HCT116 (cell line): Measurements from ENCODE around the gene CCDC57. TPM values are rescaled to one million over a fixed set of nuclear protein-coding genes. Genes with fewer than 3 reads are reported as not detected.
A peak's percentile ranks its signal among the peaks of the same experiment; 100 is the strongest.

Experiments used
- ATAC-seq: fragments of 200-7000 bp; cut with Tn5 transposase; 2 replicates; pipeline ENCODE4 v1.9.1; 2020; ENCODE audit warnings: mild to moderate bottlenecking, moderate library complexity
- BruUV-seq: library from RNA; stranded (reverse); fragments of 400-500 nt; replicated peaks from 2 replicates; lab custom pipeline; 2021; lab: Mats Ljungman, UMichigan
- CTCF ChIA-PET: fragments of 300-600 bp; sonication (Branson Sonifier 250); formaldehyde crosslinking; loops from one replicate; lab custom pipeline; 2021; ENCODE audit warnings: antibody characterized with exemption; lab: Charles Lee
- POLR2A ChIA-PET: fragments of 300-600, 350-600 bp; sonication (Branson Sonifier 250); formaldehyde crosslinking; loops from one replicate; lab custom pipeline; 2021; ENCODE audit warnings: antibody characterized with exemption; lab: Charles Lee
- RAD21 ChIA-PET, 2 experiments: fragments of 300-600 bp; sonication (Branson Sonifier 250); formaldehyde crosslinking; loops; one replicate each; lab custom pipeline; 2023; ENCODE audit warnings: low total read pairs in 2 of 2; ENCODE audit not compliant: uncharacterized antibody in 2 of 2, unreplicated experiment in 2 of 2, low non-redundant PET in 1 of 2; lab: Charles Lee
- DNase-seq: peaks from one replicate; pipeline ENCODE4 v3.0.0-alpha.2; 2010; ENCODE audit warnings: low read depth, low spot score
- H2AFZ ChIP-seq: fragments of 200-600 bp; shearing (Covaris generic), sonication (generic); 2 replicates; pipeline ENCODE4 v1.6.1; 2017; ENCODE audit warnings: low read depth, mixed run types, mixed read lengths, antibody characterized with exemption, low read length; ENCODE audit not compliant: poor library complexity, severe bottlenecking
- H3K27ac ChIP-seq: 2 replicates; pipeline ENCODE4 v1.5.1; 2012; ENCODE audit warnings: low read depth, low read length
- H3K27me3 ChIP-seq: fragments of 200-600 bp; sonication (generic); 2 replicates; pipeline ENCODE4 v1.6.1; 2016; ENCODE audit warnings: mixed run types, low read length, mixed read lengths; ENCODE audit not compliant: insufficient read depth
- H3K36me3 ChIP-seq, 2 experiments: fragments of 200-500 bp in 1 of 2; fragments of 200-600 bp in 1 of 2; sonication (Bioruptor generic) in 1 of 2; sonication (generic) in 1 of 2; 2 replicates each; pipeline versions ENCODE4 v1.5.1 to v1.6.1; 2014 to 2016; ENCODE audit warnings: low read length in 2 of 2, inconsistent platforms in 1 of 2, mixed read lengths in 1 of 2, mixed run types in 1 of 2; ENCODE audit not compliant: insufficient read depth in 2 of 2, control insufficient read depth in 1 of 2
- H3K4me1 ChIP-seq, 2 experiments: fragments of 200-600 bp in 1 of 2; sonication (generic) in 1 of 2; 2 replicates each; pipeline versions ENCODE4 v1.5.1 to v1.6.1; 2012 to 2017; ENCODE audit warnings: low read length in 2 of 2, inconsistent platforms in 1 of 2, mild to moderate bottlenecking in 1 of 2, mixed read lengths in 1 of 2, mixed run types in 1 of 2, moderate library complexity in 1 of 2; ENCODE audit not compliant: insufficient read depth in 2 of 2, control insufficient read depth in 1 of 2
- H3K4me2 ChIP-seq: fragments of 200-600 bp; sonication (generic); 2 replicates; pipeline ENCODE4 v1.6.1; 2017; ENCODE audit warnings: mixed run types, low read length, mixed read lengths
- H3K4me3 ChIP-seq, 2 experiments: fragments of 200-600 bp in 1 of 2; sonication (generic) in 1 of 2; replicated peaks in 1 of 2; 2 replicates each; pipeline ENCODE4 v1.5.1; 2011 to 2016; ENCODE audit warnings: low read length in 2 of 2, control low read depth in 1 of 2, low read depth in 1 of 2, mild to moderate bottlenecking in 1 of 2, mixed read lengths in 1 of 2, mixed run types in 1 of 2
- H3K79me2 ChIP-seq: fragments of 200-600 bp; sonication (generic); 2 replicates; pipeline ENCODE4 v1.6.1; 2017; ENCODE audit warnings: mild to moderate bottlenecking, mixed run types, low read length, moderate library complexity, mixed read lengths; ENCODE audit not compliant: insufficient read depth
- H3K9ac ChIP-seq: fragments of 200-600 bp; sonication (generic); 2 replicates; pipeline ENCODE4 v1.6.1; 2016; ENCODE audit warnings: low read length, mixed read lengths
- H3K9me2 ChIP-seq: fragments of 200-600 bp; sonication (generic), shearing (Covaris generic); 2 replicates; pipeline ENCODE4 v1.6.1; 2017; ENCODE audit warnings: mixed run types, mild to moderate bottlenecking, moderate library complexity; ENCODE audit not compliant: insufficient read depth
- H3K9me3 ChIP-seq, 2 experiments: fragments of 200-500 bp in 1 of 2; fragments of 200-600 bp in 1 of 2; sonication (Bioruptor generic) in 1 of 2; sonication (generic) in 1 of 2; 2 replicates each; pipeline ENCODE4 v1.6.1; 2014 to 2017; ENCODE audit warnings: low read length in 2 of 2, mixed read lengths in 2 of 2, inconsistent platforms in 1 of 2, low read depth in 1 of 2, mild to moderate bottlenecking in 1 of 2, mixed run types in 1 of 2, moderate library complexity in 1 of 2; ENCODE audit not compliant: control insufficient read depth in 1 of 2, insufficient read depth in 1 of 2
- H4K20me1 ChIP-seq: fragments of 200-600 bp; sonication (generic), shearing (Covaris generic); 2 replicates; pipeline ENCODE4 v1.6.1; 2017; ENCODE audit warnings: mixed run types, mild to moderate bottlenecking, moderate library complexity; ENCODE audit not compliant: insufficient read depth
- ATF3 ChIP-seq: IDR thresholded peaks from 2 replicates; pipeline ENCODE4 v1.6.1; 2012
- CEBPB ChIP-seq: IDR thresholded peaks from 2 replicates; pipeline ENCODE4 v1.6.1; 2012; ENCODE audit warnings: low read depth
- EGR1 ChIP-seq: IDR thresholded peaks from 2 replicates; pipeline ENCODE4 v1.6.1; 2012; ENCODE audit warnings: low read depth
- ELF1 ChIP-seq: IDR thresholded peaks from 2 replicates; pipeline ENCODE4 v1.6.1; 2012; ENCODE audit warnings: low read depth, borderline replicate concordance
- EZH2phosphoT487 ChIP-seq: fragments of 200-600 bp; IDR thresholded peaks from 2 replicates; pipeline ENCODE4 v1.6.1; 2018; ENCODE audit warnings: antibody characterized with exemption, borderline replicate concordance
- JUND ChIP-seq: IDR thresholded peaks from 2 replicates; pipeline ENCODE4 v1.6.1; 2012
- POLR2A ChIP-seq: IDR thresholded peaks from 2 replicates; pipeline ENCODE4 v1.7.0; 2011; ENCODE audit warnings: borderline replicate concordance; ENCODE audit not compliant: insufficient read depth, insufficient read length; ENCODE audit errors: extremely low read depth
- POLR2AphosphoS5 ChIP-seq: IDR thresholded peaks from 2 replicates; pipeline ENCODE4 v1.6.1; 2011; ENCODE audit warnings: mild to moderate bottlenecking, low read depth, low read length, moderate library complexity
- RAD21 ChIP-seq: IDR thresholded peaks from 2 replicates; pipeline ENCODE4 v1.6.1; 2012; ENCODE audit warnings: low read depth, mild to moderate bottlenecking
- SIN3A ChIP-seq: IDR thresholded peaks from 2 replicates; pipeline ENCODE4 v1.6.1; 2012; ENCODE audit warnings: low read depth
- SRF ChIP-seq: IDR thresholded peaks from 2 replicates; pipeline ENCODE4 v1.6.1; 2012; ENCODE audit warnings: low read depth
- TCF7L2 ChIP-seq: IDR thresholded peaks from 2 replicates; pipeline ENCODE4 v1.7.0; 2011; ENCODE audit warnings: borderline replicate concordance, inconsistent platforms; ENCODE audit not compliant: insufficient read depth, insufficient read length; ENCODE audit errors: extremely low read depth
- YY1 ChIP-seq: IDR thresholded peaks from 2 replicates; pipeline ENCODE4 v1.6.1; 2011; ENCODE audit warnings: low read length, low read depth, moderate library complexity, mild to moderate bottlenecking; ENCODE audit not compliant: insufficient replicate concordance; ENCODE audit errors: extremely low read depth
- ZBTB33 ChIP-seq: IDR thresholded peaks from 2 replicates; pipeline ENCODE4 v1.6.1; 2011; ENCODE audit warnings: mild to moderate bottlenecking, low read length, moderate library complexity; ENCODE audit not compliant: insufficient replicate concordance; ENCODE audit errors: extremely low read depth
- ZFX ChIP-seq: fragments of 450-650 bp; IDR thresholded peaks from 2 replicates; pipeline ENCODE4 v1.6.1; 2017
- intact Hi-C: fragments of 100-400 bp; cut with micrococcal nuclease; formaldehyde crosslinking; loops from 2 replicates; pipeline ENCODE4 v1.10.0; 2022
- total RNA-seq: library from RNA; stranded (reverse); gene quantifications from one replicate; pipeline ENCODE4 v1.2.1, GENCODE V29; 2021; ENCODE audit not compliant: unreplicated experiment
- TF ChIP-seq, protein P1 (sequence below): IDR thresholded peaks from 2 replicates; pipeline ENCODE4 v1.6.1; 2012

CCDC57 gene
- total RNA-seq, 1 experiment from 2014 or later: 143 TPM

DNA sequence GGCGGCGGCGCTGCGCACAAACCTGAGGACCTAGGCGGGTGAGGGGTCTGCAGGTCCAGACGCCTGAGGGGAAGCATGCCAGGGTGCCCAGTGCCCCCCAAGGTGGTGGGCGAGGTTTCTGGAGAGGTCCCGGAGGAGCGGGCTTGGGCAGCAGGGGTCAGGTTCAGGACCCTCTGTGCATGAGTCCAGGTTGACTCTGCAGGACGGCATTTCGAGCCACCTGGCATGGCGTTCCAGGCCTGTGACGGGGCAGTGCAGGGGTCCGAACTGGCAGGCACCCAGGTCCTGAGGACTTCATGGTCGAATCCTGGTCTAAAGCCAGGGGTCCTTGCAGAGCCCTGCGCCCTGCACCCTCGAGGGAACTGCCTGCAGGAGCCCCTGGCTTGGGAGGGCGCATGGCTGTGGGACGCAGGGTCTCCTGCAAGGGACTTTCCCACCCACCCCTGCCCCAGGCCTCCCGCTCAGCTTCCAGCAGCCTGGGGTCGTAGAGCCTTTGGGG, 19.7 kb upstream of the CCDC57 start:
- CTCF ChIA-PET: no interaction called here
- ATAC-seq (no peak), DNase-seq (no peak)
- Histone ChIP-seq H4K20me1 (peaks cover 33% of the 10 kb centered on the region; the same call in 1 of the 2 replicates), H3K27ac (peak overlapping the region; percentile 98; the same call in 1 of the 2 replicates), H3K79me2 (peaks cover 89% of the 10 kb centered on the region), H3K36me3 (peaks cover 13 to 62% of the 10 kb centered on the region in 2 experiments), H3K4me2 (peak overlapping the region; percentile 91; the same call in 1 of the 2 replicates), H3K9me3 (no peaks in the 10 kb centered on the region), H3K9me2 (no peaks in the 10 kb centered on the region), H3K9ac (no peak overlapping the region), H3K4me1 (peaks cover 54 to 86% of the 10 kb centered on the region in 2 experiments), H2AFZ (no peak overlapping the region), H3K4me3 (no peak overlapping the region), H3K27me3 (no peaks in the 10 kb centered on the region)
- RAD21 ChIA-PET: no interaction called here
- POLR2A ChIA-PET: interaction anchor here (0.6 kb wide), 1 partner anchor 834 kb away, joined by 4 read pairs; no protein-coding TSS in a partner anchor
- intact Hi-C loops: no loop called here
- no TSS peak for BruUV-seq
- TF ChIP-seq ATF3: no peak
- TF ChIP-seq POLR2AphosphoS5: peak; percentile 26

DNA sequence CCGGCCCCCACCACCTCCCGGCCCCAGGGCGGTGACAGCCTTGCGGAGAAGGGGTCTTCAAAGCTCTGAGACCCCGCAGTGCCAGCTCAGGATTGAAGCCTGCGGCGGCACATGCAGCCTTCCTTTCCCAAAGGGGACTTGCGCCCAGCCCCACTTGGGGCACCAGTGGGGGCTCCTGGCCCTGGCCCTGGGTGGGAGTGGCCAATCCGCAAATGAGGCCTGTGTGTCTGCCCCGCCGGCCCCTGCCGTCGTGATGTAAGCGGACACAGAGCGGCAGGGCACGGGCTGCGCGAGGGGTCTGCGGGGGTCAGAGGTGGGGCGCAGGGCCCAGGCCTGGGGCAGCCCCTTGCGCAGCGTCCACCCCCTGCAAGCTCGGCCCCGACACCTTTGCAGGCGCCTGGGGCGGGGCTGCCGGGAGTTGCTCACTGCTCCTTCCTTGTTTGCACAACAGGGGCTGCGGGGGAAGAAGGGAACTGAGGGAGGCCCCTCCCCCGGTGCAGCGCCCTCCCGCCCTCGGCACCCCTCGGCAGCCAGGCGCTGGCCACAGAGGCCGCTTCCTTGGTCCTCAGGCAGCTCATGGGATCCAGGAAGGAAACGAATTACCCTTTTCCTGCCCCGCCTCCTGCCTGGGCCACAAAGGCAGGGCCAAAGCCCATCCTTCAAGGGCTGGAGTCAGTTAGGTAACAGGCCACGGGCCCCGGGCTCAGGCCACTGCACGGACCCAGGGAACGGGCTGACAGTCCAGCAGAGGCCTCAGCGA, 19.1 kb upstream of the CCDC57 start:
- H3K9me2 ChIP-seq: no peaks in the 10 kb centered on the region
- peak overlapping the region; percentile 91 for H3K4me2 ChIP-seq
- H3K9me3 ChIP-seq: no peaks in the 10 kb centered on the region
- ChIA-PET RAD21 (no interaction called here), CTCF (no interaction called here), POLR2A (interaction anchor here (1.8 kb wide), 1 partner anchor 51 kb away, joined by 5 read pairs; no protein-coding TSS in a partner anchor)
- ATAC-seq: no peak
- H3K4me3 ChIP-seq: peak overlapping the region; percentile 99 to 100
- intact Hi-C loops: no loop called here
- no peak for DNase-seq
- H3K79me2 ChIP-seq: peaks cover 83% of the 10 kb centered on the region
- H4K20me1 ChIP-seq: peaks cover 33% of the 10 kb centered on the region; the same call in 1 of the 2 replicates
- H3K36me3 ChIP-seq: peaks cover 8 to 56% of the 10 kb centered on the region in 2 experiments
- peak overlapping the region; percentile 98 for H3K27ac ChIP-seq
- H3K4me1 ChIP-seq: peaks cover 60 to 87% of the 10 kb centered on the region in 2 experiments
- no peaks in the 10 kb centered on the region for H3K27me3 ChIP-seq
- BruUV-seq: TSS peak; percentile 0
- no peak overlapping the region for H2AFZ ChIP-seq
- H3K9ac ChIP-seq: peak overlapping the region; percentile 100
- TF ChIP-seq ATF3: no peak
- no peak for TF ChIP-seq SRF
- no peak for TF ChIP-seq TCF7L2
- no peak for TF ChIP-seq ZFX
- no peak for TF ChIP-seq YY1
- TF ChIP-seq ZBTB33: no peak
- no peak for TF ChIP-seq RAD21
- TF ChIP-seq SIN3A: no peak
- no peak for TF ChIP-seq POLR2A
- TF ChIP-seq CEBPB: no peak
- no peak for TF ChIP-seq JUND
- no peak for TF ChIP-seq EZH2phosphoT487
- no peak for TF ChIP-seq ELF1
- TF ChIP-seq, protein P1, sequence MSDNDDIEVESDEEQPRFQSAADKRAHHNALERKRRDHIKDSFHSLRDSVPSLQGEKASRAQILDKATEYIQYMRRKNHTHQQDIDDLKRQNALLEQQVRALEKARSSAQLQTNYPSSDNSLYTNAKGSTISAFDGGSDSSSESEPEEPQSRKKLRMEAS: no peak
- no peak for TF ChIP-seq EGR1
